Neural cell (in vitro differentiated cells): ENCODE results near the gene SETD1A.

Source experiments
- CTCF ChIP-seq: fragments of 450-650 bp; IDR thresholded peaks from 2 replicates; pipeline ENCODE4 v1.5.1; 2014; ENCODE audit warnings: antibody characterized with exemption, mild to moderate bottlenecking, moderate library complexity; ENCODE audit not compliant: poor library complexity, severe bottlenecking
- EP300 ChIP-seq: fragments of 450-650 bp; conservative IDR thresholded peaks from 2 replicates; pipeline ENCODE4 v1.6.1; 2014; ENCODE audit warnings: antibody characterized with exemption, mild to moderate bottlenecking, moderate library complexity; ENCODE audit not compliant: poor library complexity, severe bottlenecking
- EZH2 ChIP-seq: fragments of 200-600, 300-800 bp; shearing (Covaris generic), sonication (generic); IDR thresholded peaks from 2 replicates; pipeline ENCODE4 v1.6.1; 2014; ENCODE audit warnings: antibody characterized with exemption, low read length, borderline replicate concordance, mild to moderate bottlenecking; ENCODE audit not compliant: insufficient read depth, poor library complexity, severe bottlenecking

- TF ChIP-seq CTCF, result no peak
- TF ChIP-seq EP300, result no peak
- TF ChIP-seq EZH2, result no peak
Observed at GRCh38 chr16:31025339-31025738, 67.8 kb downstream of the SETD1A start.
